Keratinocyte (primary cell): ENCODE results near the gene MNX1.

Experiments
- EZH2 ChIP-seq: IDR thresholded peaks from one replicate; pipeline ENCODE4 v1.6.1; 2012; ENCODE audit warnings: inconsistent platforms, mild to moderate bottlenecking, low read length, moderate library complexity
- TF ChIP-seq, protein P1 (sequence below), 3 experiments: IDR thresholded peaks in 1 of 3; conservative IDR thresholded peaks in 1 of 3; optimal IDR thresholded peaks in 1 of 3; 2 replicates in 2 of 3; 3 replicates in 1 of 3; pipeline versions ENCODE3 to v1.5.1; 2011; ENCODE audit warnings: low read length in 3 of 3, mild to moderate bottlenecking in 3 of 3, moderate library complexity in 2 of 3, control low read depth in 1 of 3, inconsistent platforms in 1 of 3; ENCODE audit not compliant: insufficient read depth in 2 of 3; ENCODE audit errors: extremely low read depth in 1 of 3

DNA sequence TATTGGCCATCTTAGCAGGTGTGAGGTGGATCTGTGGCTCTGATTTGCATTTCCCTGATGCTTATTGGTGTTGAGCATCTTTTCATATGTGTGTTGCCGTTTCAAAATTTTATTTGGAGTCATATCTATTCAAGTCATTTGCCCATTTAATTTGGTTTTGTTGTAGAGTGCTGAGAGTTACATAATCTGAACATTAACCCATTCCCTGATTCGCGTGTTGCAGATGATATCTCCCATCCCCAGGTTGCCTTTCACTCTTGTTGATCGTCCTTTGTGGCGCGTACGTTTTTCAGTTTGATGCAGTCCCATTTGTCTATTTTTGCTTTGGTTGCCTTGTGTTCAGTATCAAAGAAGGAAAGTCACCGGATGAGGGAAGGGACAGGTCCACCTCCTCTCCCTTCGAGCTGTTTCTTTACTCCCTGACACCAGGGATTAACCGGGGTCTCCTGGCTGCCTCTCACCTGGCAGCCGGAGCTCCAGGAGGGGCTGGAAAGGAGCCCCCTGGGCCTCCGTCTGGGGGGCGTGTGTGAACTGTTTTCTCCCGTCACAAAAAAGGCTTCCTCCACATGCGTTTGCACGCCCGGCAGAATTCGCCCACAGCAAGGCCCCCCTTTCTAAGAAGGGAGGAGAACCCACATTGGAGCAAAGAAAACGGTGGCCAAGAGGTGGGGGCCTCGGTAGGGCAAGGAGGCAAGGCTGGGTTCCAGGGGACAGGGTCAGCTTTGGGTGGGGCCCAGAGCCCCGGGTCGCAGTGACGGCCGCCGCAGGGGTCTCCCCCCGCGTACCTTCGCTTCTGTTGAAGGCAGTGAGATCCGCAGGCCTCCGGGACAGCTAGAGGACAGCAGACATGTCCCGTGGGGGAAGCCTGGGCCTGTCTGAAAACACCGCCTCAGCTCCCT, 8.3 kb downstream of the MNX1 start:
- TF ChIP-seq, protein P1, sequence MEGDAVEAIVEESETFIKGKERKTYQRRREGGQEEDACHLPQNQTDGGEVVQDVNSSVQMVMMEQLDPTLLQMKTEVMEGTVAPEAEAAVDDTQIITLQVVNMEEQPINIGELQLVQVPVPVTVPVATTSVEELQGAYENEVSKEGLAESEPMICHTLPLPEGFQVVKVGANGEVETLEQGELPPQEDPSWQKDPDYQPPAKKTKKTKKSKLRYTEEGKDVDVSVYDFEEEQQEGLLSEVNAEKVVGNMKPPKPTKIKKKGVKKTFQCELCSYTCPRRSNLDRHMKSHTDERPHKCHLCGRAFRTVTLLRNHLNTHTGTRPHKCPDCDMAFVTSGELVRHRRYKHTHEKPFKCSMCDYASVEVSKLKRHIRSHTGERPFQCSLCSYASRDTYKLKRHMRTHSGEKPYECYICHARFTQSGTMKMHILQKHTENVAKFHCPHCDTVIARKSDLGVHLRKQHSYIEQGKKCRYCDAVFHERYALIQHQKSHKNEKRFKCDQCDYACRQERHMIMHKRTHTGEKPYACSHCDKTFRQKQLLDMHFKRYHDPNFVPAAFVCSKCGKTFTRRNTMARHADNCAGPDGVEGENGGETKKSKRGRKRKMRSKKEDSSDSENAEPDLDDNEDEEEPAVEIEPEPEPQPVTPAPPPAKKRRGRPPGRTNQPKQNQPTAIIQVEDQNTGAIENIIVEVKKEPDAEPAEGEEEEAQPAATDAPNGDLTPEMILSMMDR (optimal IDR thresholded peaks at IDR 0.05 in 1 of 3, IDR thresholded peaks at IDR 0.05 in 1 of 3, conservative IDR thresholded peaks at IDR 0.05 in 1 of 3; ENCODE audit: extremely low read depth in 1 of 3, insufficient read depth in 2 of 3, low read length in 3 of 3): no peak
- no peak for TF ChIP-seq EZH2
